ENCODE data around the gene AFMID.

AFMID gene

GRCh38 chr17:78140169-78141051, 46.8 kb upstream of the AFMID start:
- TF ChIP-seq TCF4 (CRISPR knock-in tag; IDR thresholded peaks at IDR 0.05; ENCODE audit: borderline replicate concordance), result no peak
- TF ChIP-seq, protein P1, sequence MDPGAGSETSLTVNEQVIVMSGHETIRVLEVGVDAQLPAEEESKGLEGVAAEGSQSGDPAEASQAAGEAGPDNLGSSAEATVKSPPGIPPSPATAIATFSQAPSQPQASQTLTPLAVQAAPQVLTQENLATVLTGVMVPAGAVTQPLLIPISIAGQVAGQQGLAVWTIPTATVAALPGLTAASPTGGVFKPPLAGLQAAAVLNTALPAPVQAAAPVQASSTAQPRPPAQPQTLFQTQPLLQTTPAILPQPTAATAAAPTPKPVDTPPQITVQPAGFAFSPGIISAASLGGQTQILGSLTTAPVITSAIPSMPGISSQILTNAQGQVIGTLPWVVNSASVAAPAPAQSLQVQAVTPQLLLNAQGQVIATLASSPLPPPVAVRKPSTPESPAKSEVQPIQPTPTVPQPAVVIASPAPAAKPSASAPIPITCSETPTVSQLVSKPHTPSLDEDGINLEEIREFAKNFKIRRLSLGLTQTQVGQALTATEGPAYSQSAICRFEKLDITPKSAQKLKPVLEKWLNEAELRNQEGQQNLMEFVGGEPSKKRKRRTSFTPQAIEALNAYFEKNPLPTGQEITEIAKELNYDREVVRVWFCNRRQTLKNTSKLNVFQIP (CRISPR knock-in tag; IDR thresholded peaks at IDR 0.05; ENCODE audit: borderline replicate concordance, low read depth), result no peak
- TF ChIP-seq GLIS3 (CRISPR knock-in tag; IDR thresholded peaks at IDR 0.05), result no peak
- no peak for TF ChIP-seq ZFP30 (CRISPR knock-in tag; IDR thresholded peaks at IDR 0.05)
- no peak for TF ChIP-seq BACH2 (CRISPR knock-in tag; IDR thresholded peaks at IDR 0.05; ENCODE audit: borderline replicate concordance)
- no peak for TF ChIP-seq ESRRG (CRISPR knock-in tag; IDR thresholded peaks at IDR 0.05)
- no peak for TF ChIP-seq ISL1 (CRISPR knock-in tag; IDR thresholded peaks at IDR 0.05)
- TF ChIP-seq CSRNP3 (CRISPR knock-in tag; IDR thresholded peaks at IDR 0.05), result no peak
- no peak for TF ChIP-seq ZNF565 (CRISPR knock-in tag; conservative IDR thresholded peaks at IDR 0.05; ENCODE audit: low read depth)
- TF ChIP-seq TOX (CRISPR knock-in tag; IDR thresholded peaks at IDR 0.05; ENCODE audit: borderline replicate concordance), result no peak
- TF ChIP-seq TSHZ2 (CRISPR knock-in tag; IDR thresholded peaks at IDR 0.05), result no peak
- no peak for TF ChIP-seq ZC3H10 (CRISPR knock-in tag; IDR thresholded peaks at IDR 0.05)
- TF ChIP-seq ZNF70 (CRISPR knock-in tag; IDR thresholded peaks at IDR 0.05), result no peak
- TF ChIP-seq ZFP3 (CRISPR knock-in tag; IDR thresholded peaks at IDR 0.05), result no peak
- TF ChIP-seq CREB5 (CRISPR knock-in tag; IDR thresholded peaks at IDR 0.05; ENCODE audit: low read depth), result no peak
- no peak for TF ChIP-seq SNAI2 (CRISPR knock-in tag; IDR thresholded peaks at IDR 0.05)
- TF ChIP-seq, protein P2, sequence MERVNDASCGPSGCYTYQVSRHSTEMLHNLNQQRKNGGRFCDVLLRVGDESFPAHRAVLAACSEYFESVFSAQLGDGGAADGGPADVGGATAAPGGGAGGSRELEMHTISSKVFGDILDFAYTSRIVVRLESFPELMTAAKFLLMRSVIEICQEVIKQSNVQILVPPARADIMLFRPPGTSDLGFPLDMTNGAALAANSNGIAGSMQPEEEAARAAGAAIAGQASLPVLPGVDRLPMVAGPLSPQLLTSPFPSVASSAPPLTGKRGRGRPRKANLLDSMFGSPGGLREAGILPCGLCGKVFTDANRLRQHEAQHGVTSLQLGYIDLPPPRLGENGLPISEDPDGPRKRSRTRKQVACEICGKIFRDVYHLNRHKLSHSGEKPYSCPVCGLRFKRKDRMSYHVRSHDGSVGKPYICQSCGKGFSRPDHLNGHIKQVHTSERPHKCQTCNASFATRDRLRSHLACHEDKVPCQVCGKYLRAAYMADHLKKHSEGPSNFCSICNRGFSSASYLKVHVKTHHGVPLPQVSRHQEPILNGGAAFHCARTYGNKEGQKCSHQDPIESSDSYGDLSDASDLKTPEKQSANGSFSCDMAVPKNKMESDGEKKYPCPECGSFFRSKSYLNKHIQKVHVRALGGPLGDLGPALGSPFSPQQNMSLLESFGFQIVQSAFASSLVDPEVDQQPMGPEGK (CRISPR knock-in tag; IDR thresholded peaks at IDR 0.05; ENCODE audit: borderline replicate concordance), result no peak
- no peak for TF ChIP-seq CSDC2 (CRISPR knock-in tag; IDR thresholded peaks at IDR 0.05)
- no peak for TF ChIP-seq RARB (CRISPR knock-in tag; IDR thresholded peaks at IDR 0.05)
- TF ChIP-seq ZNF8 (CRISPR knock-in tag; IDR thresholded peaks at IDR 0.05), result no peak
- ATAC-seq, result peak; percentile 71

GRCh38 chr17:78141437-78142118, 45.6 kb upstream of the AFMID start:
- no peak for ATAC-seq
- TF ChIP-seq BACH2 (CRISPR knock-in tag; IDR thresholded peaks at IDR 0.05; ENCODE audit: borderline replicate concordance), result no peak
- no peak for TF ChIP-seq ESRRG (CRISPR knock-in tag; IDR thresholded peaks at IDR 0.05)
- TF ChIP-seq TOX (CRISPR knock-in tag; IDR thresholded peaks at IDR 0.05; ENCODE audit: borderline replicate concordance), result no peak
- no peak for TF ChIP-seq ISL1 (CRISPR knock-in tag; IDR thresholded peaks at IDR 0.05)

Measured in SK-N-SH treated with all-trans-retinoic acid at 6 μM for 48 hours (cell line).